ENCODE data around the gene KRT40.
"Not testable (repeated sequence)": the region's sequence is repeated elsewhere in the genome, so short reads cannot be mapped to it uniquely, and the experiment has no call there.

Gene KRT40

GRCh38 chr17:40984226-40984625, at the start of gene KRT40:
TSS of gene KRT40 (minus strand) at chr17:40984326. CDS start at chr17:40984273, 53 bp downstream.
- no peak for DNase-seq

- no peak for DNase-seq
Measured at GRCh38 chr17:41029633-41030245, 45.6 kb upstream of the KRT40 start, which contains the start of gene KRTAP1-4. TSS of gene KRTAP1-4 (minus strand) at chr17:41030195. CDS start at chr17:41030078, 117 bp downstream.

DNA sequence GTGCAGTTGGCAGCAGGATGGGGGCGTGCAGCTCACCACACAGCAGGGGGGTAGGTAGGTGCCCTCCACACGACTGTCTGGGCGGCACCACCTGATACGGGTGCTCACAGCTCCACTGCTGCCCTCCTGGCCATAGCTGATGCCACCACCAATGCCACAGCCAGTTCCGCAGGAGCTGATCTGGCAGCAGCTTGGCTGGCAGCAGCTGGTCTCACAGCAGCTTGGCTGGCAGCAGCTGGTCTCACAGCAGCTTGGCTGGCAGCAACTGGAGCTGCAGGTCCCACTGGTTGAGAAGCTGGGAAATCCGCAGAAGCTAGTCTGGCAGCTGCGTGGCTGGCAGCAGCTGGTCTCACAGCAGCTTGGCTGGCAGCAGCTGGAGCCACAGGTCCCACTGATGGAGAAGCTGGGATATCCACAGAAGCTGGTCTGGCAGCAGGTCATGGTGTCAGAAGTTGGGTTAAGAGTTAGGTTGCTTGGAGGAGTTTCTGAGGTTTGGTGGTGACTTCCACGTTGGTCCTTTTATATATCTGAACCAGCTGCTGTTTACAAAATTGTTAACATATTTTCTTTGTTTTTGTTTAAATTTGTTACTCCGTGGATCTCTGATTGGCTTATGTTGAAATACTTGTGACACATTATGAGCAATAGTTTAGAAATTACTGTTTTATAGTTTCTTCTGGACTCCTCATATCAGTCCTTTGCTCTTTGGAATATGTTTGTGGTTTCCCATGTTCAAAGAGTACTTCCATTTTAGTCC, 42.8 kb upstream of the KRT40 start, which contains the start of gene KRTAP1-5:
Gene KRTAP1-5, minus strand, starts transcription at position 494 of the 757 bp plus-strand sequence. Its CDS starts 53 bp downstream, at position 441.
- DNase-seq = no peak

GRCh38 chr17:41024697-41025096, 40.6 kb upstream of the KRT40 start:
- DNase-seq = no peak

GRCh38 chr17:41020336-41020735, 36.2 kb upstream of the KRT40 start:
- DNase-seq = no peak

GRCh38 chr17:41019415-41019814, 35.3 kb upstream of the KRT40 start:
- DNase-seq = no peak

GRCh38 chr17:41018541-41018940, 34.4 kb upstream of the KRT40 start:
- no peak for DNase-seq

DNA sequence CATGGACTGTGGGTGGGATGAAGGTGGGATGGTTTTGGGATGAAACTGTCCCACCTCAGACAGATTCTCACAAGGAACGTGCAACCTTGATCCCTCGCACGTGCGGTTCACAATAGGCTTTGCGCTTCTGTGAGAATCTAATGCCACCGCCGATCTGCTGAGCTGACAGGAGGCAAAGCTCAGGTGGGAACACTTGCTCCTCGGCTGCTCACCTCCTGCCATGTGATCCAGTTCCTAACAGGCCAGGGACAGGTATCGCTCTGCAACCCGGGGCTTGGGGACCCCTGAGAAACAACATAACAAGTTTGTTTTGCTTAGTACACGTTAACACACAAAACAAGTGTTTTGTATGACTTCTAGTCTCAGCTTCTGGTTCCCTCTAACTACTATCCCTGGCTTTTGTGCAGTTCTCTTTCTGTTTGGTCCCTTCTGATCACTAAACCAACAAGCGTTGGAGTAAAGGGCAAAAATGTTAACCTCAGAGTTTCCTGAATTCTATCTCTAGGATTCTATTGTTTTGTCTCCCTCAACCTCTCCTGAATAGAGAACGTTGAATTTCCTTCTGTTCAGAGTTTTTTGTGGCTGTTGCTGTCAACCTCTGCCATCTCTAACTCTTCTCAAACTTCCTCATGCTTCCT, 32.6 kb upstream of the KRT40 start:
- DNase-seq = no peak

DNA sequence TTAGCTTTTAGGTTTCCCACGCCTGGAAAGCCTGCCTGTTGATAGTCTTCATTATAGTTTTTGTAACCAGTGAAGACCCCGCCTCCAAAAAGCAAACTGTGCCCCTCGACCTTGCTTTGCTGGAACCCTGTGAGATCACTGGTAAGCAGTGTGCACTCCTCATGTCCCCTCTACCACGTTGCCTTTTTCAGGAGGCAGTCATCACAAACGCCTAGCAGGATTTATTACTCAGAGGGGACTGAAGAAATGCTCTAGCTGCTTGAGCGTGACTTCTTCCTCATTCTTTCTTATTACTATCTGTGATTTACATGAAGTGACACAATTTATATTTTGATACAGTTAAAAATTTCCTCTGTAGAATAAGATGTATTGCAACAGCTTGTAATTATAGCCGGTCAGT, 31.3 kb upstream of the KRT40 start:
- no peak for DNase-seq

- no peak for DNase-seq
Measured at GRCh38 chr17:41013606-41014005, 29.5 kb upstream of the KRT40 start.

DNA sequence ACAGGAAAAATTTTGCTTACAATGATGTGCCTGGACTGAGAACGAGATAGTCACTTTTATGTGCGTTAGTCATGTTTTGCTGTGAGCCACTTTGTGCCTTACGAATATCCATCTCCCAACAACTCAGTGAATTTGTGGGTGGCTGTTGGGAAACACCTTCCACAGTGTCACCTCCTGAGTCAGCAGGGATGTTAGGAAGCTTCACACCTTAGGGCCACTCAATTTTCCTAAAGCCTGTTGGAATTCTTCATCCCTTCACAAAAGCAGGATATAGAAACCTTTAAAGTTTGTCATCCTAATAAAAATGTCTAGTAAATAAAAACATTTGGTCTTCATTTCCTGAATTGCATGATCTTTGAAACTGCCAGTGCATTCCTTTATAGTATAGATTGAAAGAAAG, 29.1 kb upstream of the KRT40 start:
- no peak for DNase-seq

GRCh38 chr17:41012326-41013120, 28.4 kb upstream of the KRT40 start:
- no peak for DNase-seq

DNA sequence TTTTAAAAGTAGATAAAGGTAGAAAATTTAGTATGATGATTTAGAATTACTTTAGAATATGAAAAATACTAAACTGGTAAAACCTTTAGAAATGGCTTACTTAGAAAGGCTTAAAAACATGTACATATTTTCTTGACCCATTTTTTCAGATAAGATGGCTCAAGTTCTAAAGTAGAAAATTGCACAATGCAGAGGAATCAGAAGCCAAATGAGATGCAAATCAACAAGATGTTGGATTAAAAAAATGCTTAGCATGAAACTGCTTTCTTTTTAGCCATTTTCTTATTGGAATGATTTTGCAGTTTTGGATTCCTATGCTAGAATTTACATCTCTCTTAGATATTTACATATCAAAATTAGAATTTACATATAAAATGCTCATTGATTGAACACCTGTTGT, 26.3 kb upstream of the KRT40 start:
- no peak for DNase-seq

DNA sequence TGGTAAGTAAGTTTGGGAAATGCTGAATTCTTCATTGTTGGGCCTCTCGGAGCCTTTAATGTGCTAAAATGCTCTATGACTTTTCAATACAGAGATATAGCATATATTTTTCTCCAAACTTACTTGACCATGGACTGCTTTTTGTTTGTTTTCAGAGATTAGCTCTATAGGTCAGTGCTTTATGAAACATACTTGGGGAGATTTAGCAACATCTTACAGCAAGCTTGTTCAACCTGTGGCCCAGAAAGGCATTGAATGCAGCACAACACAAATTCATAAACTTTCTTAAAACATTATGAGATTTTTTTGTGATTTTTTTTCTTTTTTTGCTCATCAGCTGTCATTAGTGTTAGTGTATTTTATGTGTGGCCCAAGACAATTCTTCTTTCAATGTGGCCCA, 25.8 kb upstream of the KRT40 start:
- DNase-seq = no peak

GRCh38 chr17:41009301-41009760, 25.2 kb upstream of the KRT40 start:
- no peak for DNase-seq

GRCh38 chr17:41008811-41009210, 24.7 kb upstream of the KRT40 start, which contains the start of gene KRTAP3-1:
TSS of gene KRTAP3-1 (minus strand) at chr17:41009128. CDS start at chr17:41009074, 54 bp downstream.
- DNase-seq = no peak

DNA sequence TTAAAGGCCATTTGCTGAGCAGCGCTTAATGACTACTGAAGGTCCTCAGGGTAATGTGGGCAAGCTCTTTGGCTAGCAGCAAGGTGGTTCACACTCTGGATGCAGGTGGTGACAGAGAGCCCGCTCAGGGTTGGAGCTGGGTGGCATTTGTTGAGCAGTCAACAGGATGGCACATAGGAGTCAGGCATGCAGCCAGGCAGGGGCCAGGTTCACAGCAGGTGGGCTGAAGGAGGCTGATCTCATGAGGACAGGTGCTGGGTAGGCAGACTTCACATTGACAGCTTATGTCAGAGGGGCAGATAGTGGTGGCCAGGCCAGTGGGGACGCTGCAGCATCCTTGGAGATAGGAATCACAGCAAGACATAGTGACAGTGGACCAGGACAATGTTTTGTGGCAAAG, 20.3 kb upstream of the KRT40 start:
- DNase-seq = no peak

- no peak for DNase-seq
Measured at GRCh38 chr17:41003926-41004325, 19.8 kb upstream of the KRT40 start.

GRCh38 chr17:41002814-41003213, 18.7 kb upstream of the KRT40 start:
- DNase-seq = no peak

- no peak for DNase-seq
Measured at GRCh38 chr17:41001795-41002194, 17.7 kb upstream of the KRT40 start.

- not testable (repeated sequence) for DNase-seq
Measured at GRCh38 chr17:40999563-40999962, 15.4 kb upstream of the KRT40 start, which contains the start of gene KRTAP3-2. TSS of gene KRTAP3-2 (minus strand) at chr17:40999906. CDS start at chr17:40999853, 53 bp downstream.

DNA sequence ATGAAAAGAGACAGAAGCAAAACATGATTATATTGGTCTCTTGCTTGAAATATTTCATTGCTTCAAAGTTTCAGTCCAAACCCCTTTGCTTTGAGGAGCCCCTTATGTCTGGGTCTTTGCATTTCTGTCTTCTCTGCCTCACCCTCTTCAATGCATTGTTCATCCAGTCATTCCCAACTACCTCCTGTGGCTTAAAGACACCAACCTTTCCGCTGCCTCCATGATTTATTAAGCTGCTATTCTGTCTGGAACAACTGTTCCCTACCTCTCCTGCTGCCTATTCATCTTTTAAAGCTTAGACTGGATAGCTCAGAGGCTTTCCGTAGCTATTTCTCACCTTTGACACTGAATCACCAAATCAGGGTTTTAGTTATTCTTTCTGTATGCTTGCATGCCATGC, 13.2 kb upstream of the KRT40 start:
- no peak for DNase-seq

DNA sequence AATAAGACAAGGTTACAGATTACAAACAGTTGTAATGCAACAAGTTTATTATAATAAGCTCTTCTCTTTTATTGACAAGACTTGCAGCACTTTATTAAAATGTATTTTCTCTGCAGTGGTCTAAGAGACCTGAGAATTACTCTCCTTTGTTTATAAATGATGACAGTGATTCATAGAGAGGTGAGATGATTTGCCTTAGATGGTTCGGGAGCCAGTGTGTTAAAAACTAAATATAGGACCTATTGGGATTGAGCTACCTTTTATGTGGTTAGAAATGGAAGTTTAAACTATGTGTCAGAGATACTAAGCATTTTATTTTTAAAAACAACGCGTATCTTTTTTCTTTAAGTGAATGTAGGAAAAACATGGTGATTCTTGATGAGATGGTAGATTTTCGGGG, 12.7 kb upstream of the KRT40 start:
- DNase-seq = no peak
